H7 (cell line): ENCODE data around the gene OPTC. TPM values are rescaled to one million over a fixed set of nuclear protein-coding genes. Genes with fewer than 3 reads are reported as not detected.

ENCODE experiments used
- DNase-seq: peaks from one replicate; pipeline ENCODE4 v3.0.0; 2012
- H3K27me3 ChIP-seq: 2 replicates; pipeline ENCODE4 v1.6.0; 2011; ENCODE audit warnings: mild to moderate bottlenecking, low read length; ENCODE audit not compliant: control insufficient read depth, insufficient read depth
- H3K36me3 ChIP-seq: replicated peaks from 2 replicates; pipeline ENCODE4 v1.5.1; 2011; ENCODE audit warnings: low read length; ENCODE audit not compliant: control insufficient read depth, insufficient read depth
- H3K4me3 ChIP-seq: 2 replicates; pipeline ENCODE4 v1.5.1; 2011; ENCODE audit warnings: low read depth, mild to moderate bottlenecking, control low read depth, low read length, moderate library complexity; ENCODE audit not compliant: insufficient read depth
- total RNA-seq: library from RNA; depleted of rRNA; stranded (reverse); fragments of >200 nt; shearing (Covaris generic); gene quantifications from 2 replicates; pipeline ENCODE4 v1.2.3, GENCODE V29; 2014

Gene OPTC
- total RNA-seq, 1 experiment from 2014 or later: 0.80 TPM

DNA sequence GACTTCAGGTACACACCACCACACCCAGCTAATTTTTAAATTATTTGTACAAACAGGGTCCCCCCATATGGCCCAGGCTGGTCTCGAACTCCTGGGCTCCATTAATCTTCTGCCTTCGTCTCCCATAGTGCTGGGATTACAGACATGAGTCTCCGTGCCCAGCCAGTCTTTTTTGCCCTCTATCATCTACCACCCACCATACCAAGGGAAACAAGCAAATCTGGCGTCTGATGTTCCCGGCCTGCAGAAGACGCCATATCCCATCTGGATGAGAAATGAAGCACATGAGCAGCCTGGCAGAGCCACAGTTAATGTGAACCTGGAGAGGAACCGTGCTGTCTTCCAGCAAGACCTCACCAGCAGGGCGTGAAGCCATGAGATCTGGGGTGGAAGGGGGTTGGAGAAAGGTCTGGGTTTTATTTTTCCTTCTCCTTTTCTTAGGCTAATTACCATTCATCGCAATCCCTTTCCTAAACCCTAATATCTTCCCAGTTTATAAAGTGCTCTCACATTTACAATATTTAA, 20.1 kb upstream of the OPTC start:
- Histone ChIP-seq H3K27me3 (no peaks in the 10 kb centered on the region; the same call in 1 of the 2 replicates), H3K36me3 (no peaks in the 10 kb centered on the region), H3K4me3 (no peak overlapping the region)
- no peak for DNase-seq

DNA sequence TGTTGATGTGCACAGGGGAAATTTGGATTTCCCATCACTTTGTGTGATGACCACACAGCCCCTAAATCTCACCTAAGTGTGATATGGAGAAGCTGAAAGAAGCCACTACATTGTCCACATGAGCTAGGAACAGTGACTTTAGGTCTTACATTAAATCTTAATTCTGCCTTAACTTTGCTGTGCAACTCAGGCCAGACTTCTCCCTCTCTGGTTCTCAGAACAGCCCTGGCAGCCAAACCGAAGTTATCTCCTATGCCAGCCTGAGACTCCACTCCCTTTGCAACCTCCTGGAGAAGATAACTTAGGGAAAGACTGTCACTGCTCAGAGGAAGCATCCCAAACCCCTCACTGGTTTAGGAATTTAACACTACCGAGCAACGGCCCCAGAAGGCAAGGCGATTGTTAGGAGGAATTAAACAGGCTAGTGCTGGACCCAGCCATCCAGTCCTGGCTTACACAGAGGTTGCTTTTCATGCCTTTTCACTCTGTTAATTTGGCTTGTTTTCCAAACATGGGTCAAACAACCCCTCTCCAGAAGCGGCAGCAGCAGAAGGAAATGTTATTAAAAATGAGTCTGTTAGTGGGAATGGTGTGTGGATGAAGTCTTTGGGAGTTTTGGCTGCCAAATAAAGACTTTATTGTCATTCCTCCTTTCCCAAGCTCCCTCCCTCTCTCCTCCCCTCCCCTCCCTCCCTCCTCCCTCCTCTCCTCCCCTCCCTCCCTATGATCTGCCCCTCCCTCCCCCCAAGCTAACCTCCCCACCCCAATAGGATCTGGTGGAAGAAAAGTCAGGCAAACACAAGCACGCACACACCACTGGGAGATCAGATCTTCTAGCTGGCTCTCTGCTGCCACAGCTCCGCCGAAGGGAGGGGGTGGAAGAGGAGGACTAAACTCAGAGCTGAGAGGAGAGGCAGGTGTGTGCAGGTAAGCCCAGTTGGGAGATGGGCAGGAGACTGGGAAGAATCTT, 18.7 kb upstream of the OPTC start, which contains the start of gene PRELP:
TSS of gene PRELP (plus strand) at position 795 of the 970 bp plus-strand sequence. CDS start 7,379 bp downstream, outside the sequence.
- H3K36me3 ChIP-seq: no peaks in the 10 kb centered on the region
- H3K27me3 ChIP-seq: no peaks in the 10 kb centered on the region; the same call in 1 of the 2 replicates
- no peak within 1 kb of the TSS for H3K4me3 ChIP-seq
- peak; percentile 91 for DNase-seq

DNA sequence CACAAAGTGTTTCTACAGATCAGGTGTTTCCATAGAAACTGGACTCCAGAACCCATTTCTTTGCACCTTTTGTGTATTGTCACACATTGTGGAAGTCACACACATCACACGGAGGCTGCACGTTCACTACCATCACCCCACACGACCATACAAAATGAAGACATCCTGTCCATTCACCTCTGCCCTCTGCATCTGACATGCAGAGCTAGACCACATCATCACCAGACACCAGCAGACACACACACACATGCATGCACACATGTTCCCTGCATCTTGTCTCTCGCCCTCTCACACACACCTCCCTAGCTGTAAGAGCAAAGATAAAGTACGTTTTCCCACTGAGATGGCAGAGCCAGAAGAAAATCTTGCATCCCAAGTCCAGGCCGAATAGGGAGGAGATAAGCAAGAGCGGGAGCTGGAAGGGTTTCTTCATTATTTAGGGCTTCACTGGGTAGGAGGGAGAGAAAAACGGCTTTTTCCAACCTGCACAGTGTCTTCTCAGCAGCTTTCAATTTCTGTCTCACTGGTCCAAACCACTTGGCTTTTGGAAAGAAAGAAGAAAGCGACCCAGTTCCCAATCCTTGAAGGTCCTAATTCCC, 17.6 kb upstream of the OPTC start:
- no peak for DNase-seq
- Histone ChIP-seq H3K4me3 (no peak overlapping the region), H3K36me3 (no peaks in the 10 kb centered on the region), H3K27me3 (no peaks in the 10 kb centered on the region; the same call in 1 of the 2 replicates)

DNA sequence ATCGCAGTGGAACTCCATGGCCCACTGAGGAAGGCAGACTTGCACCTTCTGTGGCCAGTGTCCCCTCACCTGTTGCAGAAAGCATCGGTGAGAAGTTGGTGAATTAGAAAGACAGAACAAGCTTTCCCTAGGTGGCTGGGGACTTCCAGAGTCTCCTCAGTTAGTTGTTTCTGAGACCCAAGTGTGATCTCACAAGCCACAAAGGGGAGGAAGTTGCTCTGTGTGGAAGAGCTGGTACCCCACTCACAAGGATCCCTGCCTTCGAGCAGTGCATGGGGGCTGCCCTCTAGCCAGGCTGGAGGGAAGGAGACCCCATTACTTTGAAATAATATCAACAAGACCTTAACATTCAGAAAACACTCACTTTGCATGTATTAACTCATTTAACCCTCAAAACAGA, 16.2 kb upstream of the OPTC start:
- Histone ChIP-seq H3K27me3 (no peaks in the 10 kb centered on the region), H3K36me3 (no peaks in the 10 kb centered on the region), H3K4me3 (no peak overlapping the region)
- DNase-seq: no peak

DNA sequence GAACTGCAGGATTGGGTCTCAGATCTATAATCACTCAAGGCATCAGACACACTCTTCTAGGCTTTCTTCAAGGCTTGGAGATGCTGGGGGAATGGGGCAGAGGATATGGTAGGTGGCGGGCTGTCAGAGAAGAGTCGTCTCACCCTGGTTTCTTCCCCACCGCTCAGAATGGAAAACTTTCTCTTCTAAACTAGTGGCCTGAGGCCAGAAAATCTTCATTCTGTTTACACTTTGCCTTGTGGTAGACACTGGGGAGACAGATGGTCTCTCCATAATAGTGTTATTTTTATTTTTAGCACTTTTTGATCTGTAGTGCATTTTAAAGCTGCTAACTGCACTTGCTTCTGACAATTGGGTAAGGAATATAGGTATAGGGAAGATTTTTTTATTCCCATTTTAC, 15.7 kb upstream of the OPTC start:
- no peak for DNase-seq
- Histone ChIP-seq H3K36me3 (no peaks in the 10 kb centered on the region), H3K4me3 (no peak overlapping the region), H3K27me3 (no peaks in the 10 kb centered on the region)

DNA sequence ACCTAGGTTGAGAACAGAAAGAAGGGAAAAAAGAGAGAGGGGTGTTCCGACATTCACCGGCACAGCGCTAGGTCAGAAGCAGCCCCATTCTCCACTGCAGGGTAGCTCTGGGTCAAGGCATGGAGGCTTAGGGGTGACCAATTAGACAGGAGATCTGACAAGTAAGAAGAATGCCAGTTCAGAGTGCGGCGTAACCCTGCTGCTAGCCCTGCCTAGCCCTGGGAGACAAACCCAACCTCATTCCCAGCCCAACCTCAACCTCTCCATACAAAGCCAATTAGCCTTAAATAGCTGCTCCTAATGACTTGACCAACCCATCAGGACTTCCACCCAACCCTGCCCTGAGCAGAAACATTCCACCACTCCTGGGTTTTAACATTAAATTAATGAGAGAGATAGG, 15.0 kb upstream of the OPTC start:
- no peak for DNase-seq
- Histone ChIP-seq H3K27me3 (no peaks in the 10 kb centered on the region), H3K4me3 (no peak overlapping the region), H3K36me3 (no peaks in the 10 kb centered on the region)

DNA sequence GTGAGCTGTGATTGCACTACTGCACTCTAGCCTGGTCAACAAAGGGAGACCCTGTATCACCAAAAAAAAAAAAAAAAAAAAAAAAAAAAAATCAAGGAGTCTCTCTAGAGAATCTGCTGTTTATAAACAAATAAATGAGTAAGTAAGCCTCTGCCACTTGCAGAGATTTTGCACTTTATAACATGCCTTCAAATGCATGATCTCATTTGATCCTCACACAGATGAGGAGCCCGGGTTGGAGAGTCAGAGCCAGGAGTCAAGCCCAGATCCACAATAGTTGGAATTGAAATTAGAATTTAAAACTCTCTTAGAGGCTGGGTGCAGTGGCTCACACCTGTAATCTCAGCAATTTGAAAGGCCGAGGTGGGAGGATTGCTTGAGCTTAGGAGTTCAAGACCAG, 14.3 kb upstream of the OPTC start:
- no peaks in the 10 kb centered on the region for H3K27me3 ChIP-seq
- DNase-seq: no peak
- no peak overlapping the region for H3K4me3 ChIP-seq
- H3K36me3 ChIP-seq: no peaks in the 10 kb centered on the region

DNA sequence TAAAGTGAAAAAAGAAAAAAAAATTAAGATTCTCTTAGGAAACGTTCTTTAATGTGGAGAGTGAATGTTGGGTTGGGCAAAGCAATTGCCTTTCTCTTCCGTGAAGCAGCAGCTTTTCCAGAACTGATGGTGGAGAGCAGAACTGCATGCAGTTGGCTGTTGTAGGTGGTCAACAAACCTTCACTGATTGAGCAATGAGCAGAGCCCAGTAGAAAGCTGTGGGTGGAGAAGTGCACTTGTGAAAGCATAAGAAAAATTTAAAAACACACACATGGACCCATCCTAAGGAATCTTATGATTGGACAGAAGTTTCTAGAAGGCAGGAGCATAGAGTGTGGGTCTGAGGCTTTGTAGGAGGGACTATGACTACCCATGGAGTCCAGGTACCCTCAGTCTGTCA, 13.9 kb upstream of the OPTC start:
- H3K4me3 ChIP-seq: no peak overlapping the region
- no peaks in the 10 kb centered on the region for H3K27me3 ChIP-seq
- H3K36me3 ChIP-seq: no peaks in the 10 kb centered on the region
- DNase-seq: no peak

DNA sequence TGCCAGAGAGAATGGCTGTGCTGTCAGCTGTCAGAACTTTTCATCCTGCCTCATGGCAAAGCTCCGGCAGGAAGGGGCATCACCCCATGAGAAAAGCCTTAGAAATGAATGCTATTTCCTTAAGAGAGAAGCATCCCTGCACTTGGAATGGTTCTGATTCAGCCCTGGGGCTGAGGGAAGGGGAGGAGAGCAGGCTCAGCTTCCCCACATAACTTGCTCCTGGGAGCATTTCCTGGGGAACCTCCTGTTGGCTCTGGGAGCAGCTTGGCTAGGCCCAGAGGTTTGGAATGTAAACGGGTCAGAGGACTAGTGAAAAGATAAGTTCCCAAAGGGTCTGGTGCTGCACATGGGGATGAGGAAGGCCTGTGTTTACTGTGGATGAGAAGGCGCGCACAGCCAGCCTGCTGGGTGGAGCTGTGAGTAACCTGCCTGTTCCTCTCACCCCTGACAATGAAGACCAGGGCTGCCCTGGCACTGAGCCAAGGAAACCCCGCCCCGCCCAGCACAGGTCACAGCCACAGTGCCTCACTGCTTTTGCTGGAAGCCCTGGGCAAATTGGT, 13.3 kb upstream of the OPTC start:
- Histone ChIP-seq H3K36me3 (no peaks in the 10 kb centered on the region), H3K4me3 (no peak overlapping the region), H3K27me3 (no peaks in the 10 kb centered on the region)
- DNase-seq: peak; percentile 63

DNA sequence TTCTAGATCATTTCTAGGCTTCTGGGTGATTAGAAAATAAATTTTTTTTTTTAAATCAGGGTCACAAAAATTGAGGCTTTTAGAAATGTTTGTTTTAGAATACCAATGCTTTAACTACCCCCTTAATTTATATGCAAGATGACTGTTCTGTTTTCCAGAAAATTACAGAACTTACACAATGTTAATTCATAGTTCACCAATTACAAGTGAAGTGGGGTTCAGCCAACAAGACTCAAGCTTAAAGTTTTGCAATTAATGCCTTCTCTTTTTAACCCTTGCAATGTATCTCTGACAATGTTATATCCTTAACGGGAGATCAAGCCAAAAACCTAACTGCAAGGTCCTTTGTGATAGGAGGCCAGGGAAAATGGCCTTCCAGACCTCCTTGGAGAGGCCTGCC, 12.8 kb upstream of the OPTC start:
- DNase-seq: no peak
- Histone ChIP-seq H3K4me3 (no peak overlapping the region), H3K27me3 (no peaks in the 10 kb centered on the region; the same call in 1 of the 2 replicates)

DNA sequence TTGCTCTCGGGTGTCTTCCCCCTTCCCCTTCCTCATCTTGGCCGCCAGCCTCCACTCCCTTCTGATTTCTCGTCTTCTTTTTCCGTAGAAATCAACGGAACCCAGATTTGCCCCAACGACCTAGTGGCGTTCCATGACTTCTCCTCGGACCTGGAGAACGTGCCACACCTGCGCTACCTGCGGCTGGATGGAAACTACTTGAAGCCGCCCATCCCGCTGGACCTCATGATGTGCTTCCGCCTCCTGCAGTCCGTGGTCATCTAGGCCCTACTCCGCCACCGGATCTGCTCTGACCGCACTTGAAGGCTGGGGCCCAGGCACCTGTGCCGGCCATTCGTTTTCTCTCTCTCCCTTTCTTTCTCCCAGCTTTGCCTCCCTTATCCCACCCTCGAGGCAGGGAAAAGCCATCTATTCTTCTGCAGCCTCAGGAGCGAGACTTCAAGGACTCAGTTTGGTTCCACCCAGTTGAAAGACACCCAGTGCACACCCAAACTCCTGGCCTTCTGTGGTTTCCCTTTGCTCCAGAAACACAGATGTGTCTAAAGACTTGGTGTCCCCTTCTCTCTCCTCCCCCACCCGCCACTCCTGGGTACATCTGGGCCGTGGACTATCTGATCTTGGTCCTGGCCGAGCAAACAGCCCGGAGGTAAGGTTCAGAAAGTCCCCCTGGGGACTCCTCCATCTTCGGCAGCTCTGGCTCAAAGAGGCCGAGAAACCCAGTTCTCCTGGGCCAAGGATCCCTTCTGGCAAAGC, 7.2 kb upstream of the OPTC start:
- no peaks in the 10 kb centered on the region; the same call in 1 of the 2 replicates for H3K27me3 ChIP-seq
- H3K36me3 ChIP-seq: no peaks in the 10 kb centered on the region
- H3K4me3 ChIP-seq: peak overlapping the region; percentile 48
- DNase-seq: no peak

More for the DNA sequence above, 12.8 kb upstream of the OPTC start:
- H3K36me3 ChIP-seq: no peaks in the 10 kb centered on the region

DNA sequence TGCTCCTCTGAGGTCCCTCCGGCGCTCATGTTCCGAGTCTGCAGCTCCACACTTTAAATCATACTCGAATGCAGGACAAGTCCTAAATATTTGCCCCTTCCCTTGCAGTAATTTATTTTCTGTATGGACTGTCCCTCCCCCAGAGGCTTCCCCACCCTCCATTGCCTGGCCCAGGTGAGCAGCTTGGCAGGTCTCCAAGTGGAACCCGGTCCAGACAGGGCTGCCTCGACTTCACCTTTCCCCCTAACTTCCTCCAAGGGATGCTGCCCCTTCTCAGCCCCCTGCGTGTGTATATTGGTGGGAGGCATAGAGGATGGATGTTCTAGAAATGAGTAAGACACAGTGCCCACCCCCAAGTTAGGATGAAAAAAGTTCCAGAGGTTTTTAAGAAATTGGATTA, 5.4 kb upstream of the OPTC start:
- H3K27me3 ChIP-seq: no peaks in the 10 kb centered on the region; the same call in 1 of the 2 replicates
- no peaks in the 10 kb centered on the region for H3K36me3 ChIP-seq
- no peak overlapping the region for H3K4me3 ChIP-seq
- DNase-seq: no peak

DNA sequence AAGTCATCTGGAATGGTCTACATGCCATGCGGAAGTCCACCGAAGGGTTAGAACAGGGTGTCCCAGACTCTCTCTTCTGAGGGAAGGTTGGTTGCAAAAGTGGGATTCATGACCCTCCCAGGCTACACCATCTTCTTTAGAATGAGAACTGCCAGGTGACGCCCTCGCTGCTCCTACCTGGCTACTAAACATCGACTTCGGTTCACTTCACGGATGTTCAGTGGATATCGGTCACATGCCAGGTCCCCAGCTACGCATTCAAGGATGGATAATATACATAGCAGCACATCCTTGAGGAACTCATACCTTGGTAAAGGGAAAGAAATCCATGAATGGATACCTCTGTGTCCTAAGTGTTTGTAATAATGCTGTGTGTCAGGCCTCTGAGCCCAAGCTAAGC, 3.3 kb upstream of the OPTC start:
- Histone ChIP-seq H3K36me3 (no peaks in the 10 kb centered on the region), H3K27me3 (no peaks in the 10 kb centered on the region; the same call in 1 of the 2 replicates), H3K4me3 (no peak overlapping the region)
- DNase-seq: no peak

DNA sequence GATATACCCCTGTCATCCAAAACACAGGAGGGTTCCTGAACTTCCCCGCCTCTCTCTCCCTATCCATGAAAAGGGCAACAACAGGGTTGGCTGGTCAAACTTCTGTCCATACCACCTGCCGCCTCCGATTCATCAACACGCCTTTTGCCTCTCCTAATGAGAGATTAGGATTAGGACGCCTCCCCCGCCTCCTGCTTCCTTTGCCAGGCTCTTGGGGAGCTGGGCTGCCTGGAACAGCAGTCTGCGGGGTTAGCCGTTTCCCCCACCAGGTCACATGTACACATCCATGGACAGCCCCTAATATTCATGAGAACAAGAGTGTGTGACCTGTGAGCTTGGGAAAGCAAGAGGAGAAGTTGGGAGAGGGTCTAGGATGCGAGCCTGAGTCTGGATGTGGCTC, 2.3 kb upstream of the OPTC start:
- Histone ChIP-seq H3K27me3 (no peaks in the 10 kb centered on the region; the same call in 1 of the 2 replicates), H3K4me3 (no peak overlapping the region), H3K36me3 (no peaks in the 10 kb centered on the region)
- DNase-seq: no peak
